Skeletal muscle cell (primary cell): ENCODE measurements around the gene CDH18.
A peak's percentile ranks its signal among the peaks of the same experiment; 100 is the strongest.

Experiments used
- DNase-seq: peaks from one replicate; pipeline ENCODE4 v3.0.0-alpha.2; 2010; ENCODE audit warnings: low read depth
- H3K4me3 ChIP-seq: 2 replicates; pipeline ENCODE4 v1.5.1; 2011; ENCODE audit warnings: low read depth, mild to moderate bottlenecking, control low read depth, low read length, moderate library complexity

CDH18 gene

DNA sequence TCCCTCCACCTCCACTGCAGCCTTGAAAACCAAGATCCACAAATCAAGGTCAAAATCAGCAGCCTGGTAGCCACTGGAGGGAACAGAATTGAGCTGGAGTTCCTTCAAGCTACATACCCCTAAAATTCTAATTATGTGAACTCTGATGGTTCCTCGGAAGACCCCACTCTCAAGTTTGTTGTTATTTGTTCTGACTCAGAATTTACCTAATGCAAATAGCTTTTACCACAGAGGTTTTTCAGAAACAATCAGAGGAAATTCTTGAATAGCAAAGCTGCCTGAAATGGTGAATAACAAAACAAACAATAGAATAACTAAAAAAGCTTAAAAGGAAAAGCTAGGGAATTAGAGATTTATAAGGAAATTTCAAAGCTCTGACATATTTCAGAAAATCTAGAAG is 220.0 kb downstream of the CDH18 start:
- no peak overlapping the region for H3K4me3 ChIP-seq
- DNase-seq, result no peak

DNA sequence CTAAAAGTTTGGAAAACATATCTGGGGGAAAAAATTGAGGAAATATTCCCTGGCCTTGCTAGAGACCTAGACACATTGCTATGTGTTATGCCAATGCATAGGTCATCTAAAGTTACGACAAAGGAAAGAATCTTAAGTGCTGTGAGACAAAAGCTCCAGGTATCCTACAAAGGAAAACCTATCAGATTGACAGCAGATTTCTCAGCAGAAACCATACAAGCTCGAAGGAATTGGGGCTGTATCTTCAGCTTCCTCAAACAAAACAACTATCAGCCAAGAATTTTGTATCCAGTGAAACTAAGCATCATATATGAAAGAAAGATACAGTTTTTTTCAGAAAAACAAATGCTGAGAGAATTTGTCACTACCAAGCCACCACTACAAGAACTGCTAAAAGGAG is 234.4 kb downstream of the CDH18 start:
- DNase-seq, result no peak
- H3K4me3 ChIP-seq, result no peak overlapping the region

DNA sequence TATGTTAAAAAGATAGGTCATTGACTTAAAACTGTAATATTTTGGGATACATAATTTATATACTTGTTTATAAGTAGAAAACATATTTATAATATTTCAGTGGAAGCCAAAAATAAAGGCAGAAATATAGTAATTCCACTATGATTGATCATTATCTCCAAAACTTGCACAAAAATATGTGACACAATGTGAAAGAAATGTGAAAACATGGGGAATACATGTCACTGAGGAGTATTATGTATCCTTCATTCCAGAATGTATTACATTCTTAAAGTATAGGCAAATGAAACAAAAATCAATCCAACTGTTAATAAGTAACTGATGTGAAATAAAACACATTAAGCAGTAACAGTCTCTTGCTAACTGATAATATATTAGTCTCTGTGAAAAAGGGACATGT is 236.7 kb downstream of the CDH18 start:
- no peak for DNase-seq
- H3K4me3 ChIP-seq, result no peak overlapping the region

DNA sequence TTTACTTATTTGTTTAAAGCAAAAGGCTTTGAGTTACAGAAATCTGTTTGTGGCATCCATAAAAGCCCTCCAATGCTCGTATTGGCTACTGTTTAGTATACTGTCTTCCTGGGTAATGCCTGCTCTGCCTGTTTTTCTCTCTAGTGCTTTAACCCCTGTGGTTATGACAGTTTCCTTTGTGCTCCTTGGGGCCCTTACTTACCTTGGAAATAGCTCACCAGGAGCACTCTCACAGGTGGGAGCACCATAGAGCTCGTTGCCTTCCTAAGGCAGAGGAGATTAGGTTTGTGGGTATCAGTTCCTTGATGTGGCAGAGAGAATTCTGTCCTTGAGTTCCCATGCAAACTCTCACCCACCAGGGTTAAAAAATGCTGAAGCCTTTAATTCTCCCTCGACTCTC is 242.8 kb downstream of the CDH18 start:
- DNase-seq, result no peak

DNA sequence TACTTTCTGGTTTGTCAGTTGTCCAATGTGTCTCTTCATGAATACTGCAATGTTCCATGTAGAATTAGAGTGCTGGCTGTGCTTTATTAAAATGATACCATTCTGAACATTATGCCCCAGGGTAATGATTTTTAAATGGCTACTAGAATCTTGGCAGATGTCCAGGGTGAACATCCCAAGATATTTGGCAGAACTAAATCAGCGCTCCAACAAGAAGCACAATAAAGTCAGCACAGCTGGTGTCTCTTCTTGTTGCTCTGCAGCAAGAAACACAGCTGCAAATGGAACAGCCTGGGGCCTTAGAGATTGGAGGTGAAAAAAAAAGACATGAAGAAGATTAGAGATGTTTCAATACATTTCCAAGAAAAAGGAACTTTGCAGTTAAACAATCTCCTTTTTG is 248.3 kb downstream of the CDH18 start:
- H3K4me3 ChIP-seq, result no peak overlapping the region
- peak; percentile 14 for DNase-seq

More for the DNA sequence above, 242.8 kb downstream of the CDH18 start:
- H3K4me3 ChIP-seq, result no peak overlapping the region

DNA sequence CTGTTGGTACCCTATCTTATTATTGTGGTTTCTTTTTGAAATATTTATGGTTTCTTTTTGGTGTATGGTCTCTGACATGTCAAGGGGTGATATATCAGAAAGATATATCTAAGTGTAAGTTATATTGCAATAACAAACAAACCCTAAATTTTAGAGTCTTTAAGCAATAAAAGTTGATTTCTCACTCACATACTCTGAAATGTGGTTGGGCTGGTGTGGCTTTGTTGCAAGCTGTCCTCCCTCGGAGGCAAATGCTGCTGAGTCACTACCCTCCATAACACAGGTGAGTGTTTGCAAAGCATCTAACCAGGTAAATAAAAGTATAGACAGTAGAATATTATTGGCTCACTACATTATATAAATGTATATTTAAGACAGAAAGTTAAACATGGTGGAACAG is 253.2 kb downstream of the CDH18 start:
- no peak for DNase-seq
- no peak overlapping the region for H3K4me3 ChIP-seq

DNA sequence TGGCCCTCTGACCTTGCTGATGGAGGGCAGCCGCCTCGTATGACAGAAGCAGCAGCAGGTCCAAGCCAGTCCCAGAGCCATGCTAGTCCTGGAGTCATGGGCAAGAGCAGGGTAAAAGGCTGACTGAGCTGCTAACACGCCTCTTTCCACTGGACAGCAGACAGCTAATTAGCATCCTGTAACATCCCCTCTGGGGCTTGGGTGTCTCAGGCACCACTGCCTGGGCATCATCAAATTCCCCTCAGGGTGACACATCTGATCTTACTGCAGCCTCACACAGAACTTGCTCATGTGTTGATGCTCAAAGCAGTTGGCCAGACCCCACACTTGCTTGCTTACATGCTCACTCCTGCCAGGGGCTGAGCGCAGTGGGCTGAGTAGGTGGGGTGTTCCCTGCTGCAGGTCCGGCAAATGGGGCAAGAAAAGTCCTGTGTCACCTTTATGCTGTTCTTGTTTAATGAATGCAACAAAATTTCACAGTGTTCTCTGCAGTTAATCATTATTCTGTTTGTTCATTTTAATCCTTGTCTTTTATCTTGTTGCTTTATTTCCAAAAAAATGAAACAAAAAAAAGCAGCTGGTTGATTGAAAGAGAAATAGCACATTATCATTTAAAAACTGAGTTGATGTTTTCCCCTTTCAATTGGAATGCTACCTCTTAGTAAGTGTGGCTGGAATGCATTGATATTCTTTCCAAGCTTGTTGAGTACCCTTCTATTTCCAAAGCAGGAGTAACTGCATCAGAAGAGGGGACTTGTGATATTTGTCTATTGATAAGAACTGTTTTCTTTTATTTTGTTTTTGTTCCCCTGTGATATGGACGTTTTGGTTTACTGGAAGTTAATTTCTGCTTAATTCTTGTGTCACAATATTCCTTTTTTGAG is 254.1 kb downstream of the CDH18 start:
- no peak overlapping the region for H3K4me3 ChIP-seq
- no peak for DNase-seq

DNA sequence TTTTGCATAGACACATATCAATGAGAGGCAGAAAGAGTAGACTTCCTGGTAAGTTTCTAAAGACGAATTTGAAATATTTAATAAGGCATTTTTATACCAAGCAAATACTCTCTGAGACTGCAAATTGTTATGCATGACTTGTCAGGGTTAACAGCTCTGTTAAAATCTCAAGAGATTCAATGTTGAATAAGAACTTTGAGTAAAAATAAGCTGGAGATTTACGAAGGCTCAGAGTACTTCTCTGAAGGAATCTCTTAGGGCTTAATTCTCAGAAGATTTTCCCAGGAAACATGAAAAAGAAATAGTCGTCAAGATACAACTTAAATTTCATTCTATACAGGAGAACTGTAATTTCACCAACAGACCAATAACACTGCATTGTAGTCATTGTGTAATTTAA is 259.4 kb downstream of the CDH18 start:
- DNase-seq, result no peak
- H3K4me3 ChIP-seq, result no peak overlapping the region

DNA sequence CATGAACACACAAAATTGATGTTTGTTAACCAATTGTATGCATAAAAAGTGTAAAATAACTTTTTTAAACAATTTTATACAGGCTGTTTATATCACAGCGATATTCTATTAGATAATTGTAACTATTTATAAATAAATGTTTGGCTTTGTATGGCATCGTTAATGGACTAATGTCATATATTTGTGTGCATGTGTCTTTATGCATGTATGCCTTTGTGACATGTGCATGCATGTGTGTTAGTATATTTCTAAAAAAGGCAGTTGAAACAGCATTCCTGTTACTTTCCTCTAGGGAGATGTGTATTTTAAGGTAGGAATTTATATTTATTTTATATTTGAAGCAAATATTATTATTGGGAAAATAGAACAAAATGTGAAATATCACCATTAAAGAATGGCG is 268.9 kb downstream of the CDH18 start:
- H3K4me3 ChIP-seq, result no peak overlapping the region
- DNase-seq, result no peak

DNA sequence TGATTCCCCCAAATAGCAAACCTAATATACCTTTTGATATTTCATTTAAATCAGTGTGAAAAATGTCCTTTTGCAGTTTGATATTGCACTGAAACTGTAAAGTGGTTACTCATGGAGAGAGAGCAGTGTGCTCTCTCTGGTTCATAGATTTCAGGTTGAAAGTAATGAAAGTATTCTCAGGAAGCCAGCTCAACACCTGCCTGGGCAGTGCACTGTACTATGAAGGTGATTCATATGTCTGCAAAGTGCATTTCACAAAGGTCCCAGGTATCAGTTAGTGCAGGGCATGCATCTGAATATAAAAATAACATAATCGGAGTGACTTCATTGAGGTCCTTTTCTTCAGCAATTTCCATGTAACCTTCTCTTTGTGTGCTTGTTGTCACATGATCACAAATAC is 274.3 kb downstream of the CDH18 start:
- DNase-seq, result no peak
- no peak overlapping the region for H3K4me3 ChIP-seq

DNA sequence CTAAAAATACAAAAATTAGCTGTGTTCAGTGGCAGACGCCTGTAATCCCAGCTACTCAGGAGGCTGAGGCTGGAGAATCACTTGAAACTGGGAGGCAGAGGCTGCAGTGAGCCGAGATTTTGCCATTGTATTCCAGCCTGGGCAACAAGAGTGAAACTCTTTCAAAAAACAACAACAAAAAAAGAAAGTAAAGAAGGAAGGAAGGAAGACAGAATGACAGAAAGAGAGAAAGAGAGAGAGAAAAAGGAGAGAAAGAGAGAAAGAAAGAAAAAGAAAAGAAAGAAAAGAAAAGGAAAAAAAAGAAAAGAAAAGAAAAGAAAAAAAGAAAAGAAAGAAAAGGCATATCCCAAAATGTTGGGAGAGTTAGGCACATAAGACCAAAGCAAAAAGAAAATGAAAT is 278.6 kb downstream of the CDH18 start:
- DNase-seq, result no peak
- no peak overlapping the region for H3K4me3 ChIP-seq

DNA sequence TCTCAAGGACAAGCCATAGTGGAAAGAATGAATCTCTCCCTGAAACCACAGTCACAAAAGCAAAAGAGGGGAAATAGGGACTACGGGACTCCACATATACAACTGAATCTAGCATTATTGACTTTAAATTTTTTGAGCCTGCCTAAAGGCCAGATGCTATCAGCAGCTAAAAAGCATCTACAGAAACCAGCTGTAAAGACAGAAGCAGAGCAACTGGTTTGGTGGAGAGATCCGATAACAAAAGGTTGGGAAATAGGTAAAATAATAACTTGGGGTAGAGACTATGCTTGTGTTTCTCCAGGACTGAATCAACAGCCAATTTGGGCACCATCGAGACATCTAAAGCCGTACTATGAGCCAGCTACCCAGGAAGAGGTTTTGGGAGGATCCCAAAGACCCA is 281.2 kb downstream of the CDH18 start:
- H3K4me3 ChIP-seq, result no peak overlapping the region
- no peak for DNase-seq

DNA sequence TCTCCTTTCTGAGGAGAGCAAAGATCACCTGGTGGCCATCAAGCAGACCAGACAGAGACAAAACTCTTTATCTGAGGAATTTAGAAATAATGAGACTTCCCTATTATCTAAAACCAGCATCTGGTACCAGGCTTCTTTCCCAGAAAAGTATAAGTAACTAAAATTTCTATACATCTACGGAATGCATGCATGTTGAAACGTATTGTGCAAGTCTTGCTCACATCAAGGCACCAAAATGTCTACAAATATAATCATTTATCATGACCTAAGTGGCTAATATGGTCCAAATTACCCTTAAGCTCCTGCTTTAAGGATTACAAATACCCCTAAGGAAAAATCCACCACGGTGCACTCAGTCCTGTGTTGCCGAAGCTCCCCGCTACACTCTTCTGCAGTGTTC is 286.3 kb downstream of the CDH18 start:
- DNase-seq, result no peak
- H3K4me3 ChIP-seq, result no peak overlapping the region

DNA sequence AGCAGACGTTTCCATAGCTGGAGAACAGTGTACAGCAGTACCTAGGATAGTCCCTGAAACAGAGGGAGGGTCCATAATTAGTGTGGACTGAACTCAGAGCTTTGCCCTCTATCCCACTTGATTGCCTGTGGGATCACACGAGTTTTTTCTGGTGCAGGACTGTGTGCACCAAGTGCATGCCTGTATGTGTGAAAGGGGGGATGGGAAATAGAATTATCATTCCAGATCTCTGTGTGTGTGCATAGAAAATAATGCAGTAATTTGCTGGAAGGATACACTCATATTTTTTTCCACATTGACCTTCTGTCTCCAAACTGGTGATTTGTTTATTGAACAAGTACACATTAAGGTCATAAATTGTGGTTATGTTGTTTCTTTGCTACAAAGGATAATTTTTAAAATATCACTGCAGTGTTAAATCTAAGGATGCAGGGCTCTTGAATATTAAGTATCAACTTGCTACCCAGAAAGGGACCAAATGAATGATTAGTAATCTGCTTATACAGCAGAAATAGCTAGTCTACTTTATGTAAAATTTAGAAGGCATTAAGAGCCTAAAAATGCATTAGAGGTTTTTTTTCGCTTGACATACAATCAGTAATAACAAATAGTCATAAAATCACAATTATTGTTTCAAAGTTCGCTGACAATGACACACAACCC is 292.9 kb downstream of the CDH18 start:
- H3K4me3 ChIP-seq, result no peak overlapping the region
- no peak for DNase-seq

DNA sequence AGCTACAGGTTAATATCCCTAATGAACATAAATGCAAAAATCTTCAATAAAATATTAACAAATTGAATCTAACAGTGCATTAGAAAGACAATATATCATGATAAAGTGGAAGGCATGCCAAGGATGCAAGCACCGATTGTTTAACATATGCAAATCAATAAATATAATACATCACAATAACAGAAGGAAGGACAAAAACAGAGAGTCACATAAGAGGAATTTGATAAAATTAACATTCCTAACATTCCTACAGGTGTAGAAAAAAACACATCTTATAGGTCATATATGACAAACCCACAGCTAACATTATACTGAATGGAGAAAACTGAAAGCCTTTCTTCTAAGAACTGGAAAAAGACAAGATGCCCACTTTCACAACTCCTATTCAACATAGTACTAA is 297.0 kb downstream of the CDH18 start:
- no peak for DNase-seq
- H3K4me3 ChIP-seq, result no peak overlapping the region

DNA sequence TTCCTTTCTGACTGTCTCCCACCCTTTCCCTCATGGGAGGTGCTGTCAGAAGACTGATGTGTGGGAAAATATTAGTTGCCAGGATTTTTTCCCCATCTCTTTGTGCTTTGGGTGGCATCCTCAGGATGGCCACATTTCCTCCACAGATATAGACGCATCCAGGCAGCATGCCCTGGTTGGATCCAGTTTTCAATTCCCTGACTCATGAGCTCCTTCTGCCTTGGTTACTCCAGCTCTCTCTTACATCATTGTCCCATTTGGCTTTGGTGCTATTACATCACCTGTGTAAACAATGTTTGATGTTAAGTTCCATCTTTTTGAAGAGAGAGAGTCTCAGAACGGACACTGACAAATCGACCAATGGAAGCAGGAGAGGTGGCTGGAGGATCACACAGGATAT is 302.5 kb downstream of the CDH18 start:
- H3K4me3 ChIP-seq, result no peak overlapping the region
- no peak for DNase-seq

DNA sequence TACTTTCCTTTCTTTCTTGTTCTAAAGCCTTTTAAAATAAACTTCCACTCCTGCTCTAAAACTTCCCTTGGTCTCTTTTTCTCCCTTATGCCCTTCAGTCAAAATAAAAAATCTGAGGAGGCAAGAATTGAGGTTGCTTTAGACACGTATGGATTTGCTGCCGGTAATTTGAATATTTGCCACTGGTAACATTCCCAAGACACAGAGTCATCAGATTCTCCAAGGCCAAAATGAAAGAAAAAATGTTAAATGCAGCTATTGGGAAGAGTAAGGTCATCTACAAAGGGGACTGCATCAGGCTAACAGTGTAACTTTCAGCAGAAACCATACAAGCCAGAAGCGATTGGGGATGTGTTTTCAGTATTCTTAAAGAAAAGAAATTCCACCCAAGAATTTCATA is 311.1 kb downstream of the CDH18 start:
- peak; percentile 18 for DNase-seq
- no peak overlapping the region for H3K4me3 ChIP-seq

DNA sequence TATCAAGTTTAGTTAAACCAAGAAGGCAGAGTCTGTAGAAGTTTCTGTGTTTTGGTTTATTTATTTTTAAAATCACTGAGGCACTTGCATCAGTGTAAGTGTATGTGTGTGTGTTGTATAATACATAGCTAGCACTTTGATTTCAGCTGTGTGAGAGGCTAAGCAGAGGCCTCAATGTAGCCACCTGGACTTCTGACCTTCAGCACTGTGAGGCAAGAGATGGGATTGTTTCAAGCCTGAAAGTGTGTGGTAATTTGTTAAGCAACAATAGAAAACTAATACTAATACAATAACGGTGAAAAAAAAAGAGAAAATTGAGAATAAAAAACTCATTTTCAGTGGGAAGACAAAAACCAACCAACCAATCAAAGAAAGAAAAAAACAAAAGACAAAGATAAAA is 327.3 kb downstream of the CDH18 start:
- no peak overlapping the region for H3K4me3 ChIP-seq
- no peak for DNase-seq

DNA sequence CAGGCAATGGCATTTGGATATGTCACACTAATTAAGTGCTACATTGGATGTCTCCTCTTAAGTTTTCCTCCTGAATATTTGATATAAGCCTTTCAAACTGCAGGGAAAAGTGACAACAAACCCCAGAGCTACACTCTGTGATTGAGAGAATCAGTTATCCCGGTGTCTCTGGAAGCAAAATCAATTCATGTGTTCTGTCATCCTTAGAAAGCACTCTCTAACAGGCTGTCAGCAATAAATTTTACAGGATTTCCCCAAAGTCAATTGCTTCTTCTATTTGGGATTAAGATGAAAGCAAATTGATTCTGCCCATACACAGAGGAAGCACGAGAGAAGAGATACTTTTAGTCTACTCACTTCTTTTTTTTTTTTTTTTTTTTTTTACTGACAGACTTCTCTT is 332.4 kb downstream of the CDH18 start:
- no peak for DNase-seq
- H3K4me3 ChIP-seq, result no peak overlapping the region

DNA sequence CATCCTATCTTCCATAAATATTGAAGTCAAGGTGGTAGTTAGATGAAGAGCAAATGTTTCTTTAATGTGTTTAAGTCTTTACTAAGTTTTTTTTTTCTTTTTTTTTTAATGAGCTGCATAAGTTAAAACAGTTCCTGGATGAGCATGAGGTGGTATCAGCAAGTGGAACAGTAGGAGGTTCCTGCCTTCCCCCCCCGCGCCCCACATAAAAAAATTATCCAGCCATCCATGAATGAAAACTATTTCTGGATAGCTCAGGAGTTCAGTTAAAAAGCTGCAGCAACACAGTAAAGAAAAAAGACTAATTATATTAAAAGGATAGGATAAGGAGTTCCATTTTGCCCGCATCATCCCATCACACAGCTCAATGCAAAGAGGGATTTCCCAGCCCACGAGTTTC is 349.5 kb downstream of the CDH18 start:
- no peak overlapping the region for H3K4me3 ChIP-seq
- DNase-seq, result no peak

DNA sequence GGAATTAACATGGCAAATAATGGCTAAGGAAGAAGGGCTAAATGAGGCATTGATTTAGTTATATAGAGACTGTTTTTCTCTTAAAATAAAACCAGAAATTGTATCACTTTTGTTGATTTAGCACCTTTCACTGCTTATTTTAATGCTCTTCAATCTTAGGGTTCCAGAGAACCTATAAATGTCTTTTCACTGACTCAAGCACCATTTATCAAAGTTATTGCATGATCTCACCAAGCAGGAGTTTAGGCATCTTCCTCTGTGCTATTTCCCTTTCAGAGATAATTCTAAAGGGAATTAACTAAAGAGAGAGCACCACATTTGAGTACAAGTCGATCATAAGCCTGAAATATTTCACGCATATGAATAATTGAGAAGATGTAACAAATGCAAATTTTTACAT is 357.1 kb downstream of the CDH18 start:
- peak; percentile 18 for DNase-seq

More for the DNA sequence above, 357.1 kb downstream of the CDH18 start:
- H3K4me3 ChIP-seq, result no peak overlapping the region
